Activated T-cell treated with anti-CD3 and anti-CD28 coated beads for 1 hour (primary cell): ENCODE results near the gene SMAD3.

Source experiments
- DNase-seq: peaks from one replicate; pipeline ENCODE4 v3.0.0-alpha.2; 2020; ENCODE audit warnings: low read depth

The SMAD3 gene

DNA sequence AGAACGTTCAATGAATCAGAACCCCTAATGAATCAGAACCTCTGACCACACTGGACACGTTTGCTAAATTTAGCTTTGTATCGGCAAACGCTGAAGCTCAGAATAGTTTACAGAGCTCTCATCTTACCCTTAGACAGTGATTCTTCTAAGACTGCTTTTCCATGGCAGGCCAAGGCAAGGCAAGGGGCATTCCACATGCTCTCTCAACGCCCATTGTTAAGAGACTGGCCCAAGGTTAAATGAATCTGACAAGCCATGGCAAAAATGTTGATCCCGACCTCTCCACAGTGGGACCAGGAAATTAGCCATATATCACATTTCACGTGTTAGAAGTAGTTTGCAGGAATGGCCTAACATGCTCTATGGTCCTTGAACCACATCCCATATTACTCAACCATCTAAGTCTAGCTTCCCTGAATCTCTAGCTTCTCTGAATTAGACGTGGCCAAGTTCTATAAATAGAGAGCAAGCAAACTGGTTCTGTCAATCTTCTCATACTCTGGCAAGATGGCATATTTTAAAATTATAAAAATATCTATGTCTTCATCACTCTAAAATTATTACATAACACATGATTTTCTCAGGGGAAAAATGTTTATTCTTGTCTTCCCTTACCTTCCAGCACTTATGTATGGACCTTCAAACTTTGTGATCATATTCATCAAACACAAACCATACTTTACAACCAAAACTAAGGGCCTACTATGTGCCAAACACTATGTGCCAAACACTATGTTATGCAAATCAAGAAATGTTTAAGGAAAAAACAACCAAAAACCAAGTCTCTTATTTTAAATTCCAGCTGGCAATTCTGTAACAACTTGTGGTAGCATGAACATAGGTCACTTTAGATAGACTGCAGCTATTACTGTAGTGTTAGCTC is 134.7 kb downstream of the SMAD3 start:
- DNase-seq = no peak

DNA sequence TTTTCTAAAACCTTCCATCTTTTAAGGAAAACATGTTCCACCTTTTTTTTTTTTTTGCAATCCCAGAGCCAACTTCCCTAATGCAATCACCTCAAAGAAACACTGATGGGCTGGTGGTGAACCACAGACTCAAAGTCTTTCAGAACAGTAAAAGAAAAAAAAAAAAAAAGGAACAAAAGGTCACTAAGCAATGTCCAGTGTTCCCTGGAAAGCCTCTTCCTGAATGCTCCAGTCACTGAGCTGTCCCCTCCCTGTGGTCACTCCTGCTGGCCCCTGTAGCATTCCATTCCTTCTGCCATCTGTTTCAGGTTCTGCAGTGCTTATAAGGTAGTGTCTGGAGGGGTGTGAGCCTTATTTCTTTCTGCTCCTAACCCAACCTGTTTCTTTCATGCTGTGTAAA is 135.7 kb downstream of the SMAD3 start:
- no peak for DNase-seq

GRCh38 chr15:67202091-67202490 is 136.7 kb downstream of the SMAD3 start:
- DNase-seq = no peak

DNA sequence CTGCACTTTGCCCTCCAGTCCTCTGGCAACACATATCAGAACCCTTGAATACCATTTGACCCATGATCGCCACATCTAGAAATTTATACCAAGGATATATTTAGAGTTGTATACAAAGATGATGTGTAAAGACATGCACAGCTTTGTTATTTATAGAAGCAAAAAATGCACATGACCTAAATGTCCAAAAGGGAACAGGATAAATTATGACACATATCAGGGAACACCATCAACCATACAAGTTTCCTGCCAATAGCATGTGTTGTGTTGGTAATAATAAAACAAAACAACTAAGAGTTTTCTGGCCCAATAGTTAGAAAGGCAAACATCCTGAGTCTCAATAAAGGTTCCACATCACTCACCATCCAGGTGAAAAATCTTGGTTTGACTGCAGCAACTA is 137.6 kb downstream of the SMAD3 start:
- DNase-seq = no peak

DNA sequence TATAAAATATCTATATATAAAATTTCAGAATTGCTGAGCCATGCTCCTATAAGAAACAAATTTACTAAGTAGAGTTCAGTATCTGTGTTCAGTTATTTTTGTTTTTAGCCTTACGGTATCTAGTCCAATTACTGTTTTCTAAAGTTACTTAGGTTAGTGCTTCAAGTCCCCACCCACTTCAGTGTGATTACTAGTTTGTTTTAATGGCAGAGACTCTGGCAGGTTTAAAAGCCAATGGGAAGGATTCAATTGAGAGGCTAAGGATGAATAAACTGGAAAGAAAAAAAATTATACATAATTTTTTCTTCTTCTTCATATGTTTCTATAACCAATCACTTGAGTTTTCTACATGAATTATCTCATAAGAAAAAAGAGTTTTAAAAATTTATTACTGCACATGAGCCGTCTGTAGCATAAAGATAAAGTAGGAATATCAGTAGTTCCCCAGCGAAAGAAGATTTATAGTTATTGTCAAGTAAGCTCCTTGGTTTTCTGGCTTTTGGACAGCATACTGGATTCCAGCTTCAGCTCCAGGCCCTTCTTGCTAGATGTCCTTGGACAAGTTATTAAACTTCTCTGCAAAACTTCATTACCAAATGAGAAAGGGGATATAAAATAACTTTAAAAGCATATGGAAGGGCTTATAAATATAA is 142.3 kb downstream of the SMAD3 start:
- no peak for DNase-seq

GRCh38 chr15:67208396-67208795 is 143.0 kb downstream of the SMAD3 start:
- no peak for DNase-seq

DNA sequence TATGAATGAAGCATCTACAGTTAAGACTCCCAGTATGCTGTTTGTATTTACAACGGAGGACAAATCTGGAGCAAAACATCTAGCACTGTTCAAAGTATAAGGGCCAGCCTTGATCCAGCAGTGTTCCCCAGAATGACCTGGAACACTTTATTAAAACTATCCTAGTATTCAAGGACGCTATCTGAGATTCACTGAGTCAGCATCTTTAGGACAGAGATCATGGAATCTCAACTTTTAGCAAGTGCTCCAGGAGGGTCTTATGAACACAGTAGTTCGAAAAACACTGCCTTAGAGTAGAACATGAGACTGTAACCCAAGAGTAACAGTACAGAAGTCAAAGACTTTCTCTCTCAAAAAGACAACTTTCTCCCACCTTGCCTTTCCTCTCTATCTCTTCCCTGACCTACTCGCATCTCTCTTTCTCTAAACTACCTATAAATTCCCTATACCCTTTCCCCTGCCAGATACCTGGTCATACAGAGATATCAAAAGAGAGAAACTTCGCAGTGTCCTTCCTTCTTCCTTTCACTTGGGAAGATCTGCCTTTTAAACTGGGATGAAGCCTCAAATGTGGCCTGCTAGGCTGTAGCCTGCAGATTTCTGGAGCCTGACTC is 145.3 kb downstream of the SMAD3 start:
- no peak for DNase-seq

- DNase-seq = no peak
Measured at GRCh38 chr15:67212684-67213367, 147.4 kb downstream of the SMAD3 start.

DNA sequence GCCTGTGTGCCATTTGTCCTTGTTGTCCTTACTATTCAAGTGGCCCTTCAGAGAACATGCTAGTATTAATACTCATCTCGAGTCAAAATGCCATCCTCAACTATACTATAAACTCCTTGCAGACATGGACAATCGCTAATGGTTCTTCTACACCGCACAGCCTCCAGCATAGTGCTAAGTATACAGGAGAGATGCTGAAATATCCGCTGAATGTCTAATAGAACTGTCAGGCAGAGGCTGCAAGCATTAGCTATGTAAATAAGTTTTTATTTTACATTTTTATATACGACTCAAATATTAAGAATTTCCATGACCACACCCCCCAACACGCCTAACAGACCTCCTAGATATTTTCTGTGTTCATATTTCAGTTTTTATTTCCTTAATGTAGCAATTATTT is 149.7 kb downstream of the SMAD3 start:
- DNase-seq = no peak

DNA sequence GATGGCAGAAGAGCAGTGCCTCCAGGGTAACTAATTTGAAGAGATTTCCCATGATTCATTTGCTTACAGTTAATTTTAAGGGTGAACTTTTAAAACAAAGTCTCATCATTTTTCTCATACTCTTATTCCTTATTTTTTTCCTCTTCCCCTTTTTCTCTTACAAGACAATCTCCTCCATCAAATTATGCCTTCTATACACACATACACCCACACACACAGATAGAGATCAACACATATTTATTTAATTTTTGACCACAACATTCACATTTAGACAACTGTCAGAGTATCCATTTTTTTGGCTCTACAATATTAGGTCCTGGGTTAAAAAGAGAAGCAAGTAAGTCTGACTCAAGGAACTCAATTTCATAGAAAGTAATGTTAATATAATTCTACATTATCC is 151.5 kb downstream of the SMAD3 start:
- DNase-seq = no peak

GRCh38 chr15:67218428-67218827 is 153.0 kb downstream of the SMAD3 start:
- DNase-seq = no peak

GRCh38 chr15:67219288-67219687 is 153.9 kb downstream of the SMAD3 start:
- DNase-seq = no peak

DNA sequence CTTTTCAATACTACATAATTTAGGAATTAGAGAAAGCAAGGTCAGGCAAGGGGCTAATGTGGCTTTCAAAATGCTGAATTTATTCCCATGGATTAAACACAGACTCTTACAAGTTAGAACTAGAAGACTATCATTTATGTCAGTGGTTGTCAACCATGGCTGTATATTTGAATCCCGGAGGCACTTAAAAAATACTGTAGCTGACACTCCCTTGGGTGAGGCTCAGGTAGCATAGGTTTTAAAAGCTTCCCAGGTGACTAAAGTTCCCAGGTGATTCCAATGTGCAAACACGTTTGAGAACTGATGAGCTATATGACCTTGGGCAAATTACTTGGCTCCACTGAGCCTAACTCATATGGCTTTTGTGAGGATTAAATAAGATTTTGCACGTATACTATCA is 159.5 kb downstream of the SMAD3 start:
- no peak for DNase-seq

DNA sequence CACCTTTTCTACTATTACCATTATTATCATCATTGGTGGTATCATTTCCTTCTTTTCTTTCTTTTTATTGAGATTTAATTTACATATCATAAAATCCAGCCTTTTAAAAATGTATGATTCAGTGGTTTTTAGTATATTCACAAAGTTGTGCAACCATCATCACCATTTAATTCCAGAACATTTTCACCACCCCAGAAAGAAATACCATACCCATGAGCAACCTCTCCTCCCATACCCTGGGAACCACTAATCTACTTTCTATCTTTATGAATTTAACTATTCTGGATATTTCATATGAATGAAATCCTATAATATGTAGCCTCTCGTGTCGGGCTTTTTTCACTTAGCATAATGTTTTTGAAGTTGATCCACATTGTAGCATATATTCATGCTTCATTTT is 159.9 kb downstream of the SMAD3 start:
- DNase-seq = no peak

DNA sequence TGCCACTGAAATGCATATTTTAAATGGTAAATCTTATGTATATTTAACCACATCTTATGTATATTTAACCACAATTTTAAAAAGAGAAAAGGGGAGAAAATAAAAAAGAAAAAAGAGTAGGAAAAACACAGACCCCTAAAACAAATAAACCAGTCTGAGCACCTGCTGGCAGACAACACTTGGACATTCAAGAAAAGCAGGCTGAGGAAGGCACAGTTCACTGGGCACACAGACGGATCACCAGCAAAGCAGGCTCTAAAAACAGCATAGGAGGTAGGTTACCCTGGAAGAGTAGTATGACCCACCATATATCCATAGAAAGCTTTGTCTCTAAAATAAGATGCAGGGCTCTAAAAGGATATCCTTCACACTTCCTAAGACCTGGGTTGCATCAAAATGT is 162.0 kb downstream of the SMAD3 start:
- DNase-seq = no peak

DNA sequence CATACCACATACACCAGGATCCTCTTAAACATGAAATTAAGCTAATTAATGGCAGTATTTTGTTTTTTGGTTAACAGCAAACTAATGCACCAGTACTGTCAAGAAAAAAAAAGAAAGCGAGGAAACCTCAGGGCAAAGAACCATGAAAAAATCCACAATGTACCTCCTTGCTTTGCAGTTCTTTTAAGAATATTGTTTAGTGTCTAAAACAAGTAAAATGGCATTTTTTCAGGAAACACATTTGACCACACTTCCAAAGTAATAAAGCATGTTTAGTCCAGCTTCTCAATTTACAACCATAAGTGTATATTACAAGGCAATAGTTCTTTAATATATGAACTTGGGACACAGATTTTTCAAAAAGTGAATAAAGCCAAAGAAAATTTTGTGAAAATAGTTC is 162.4 kb downstream of the SMAD3 start:
- no peak for DNase-seq

DNA sequence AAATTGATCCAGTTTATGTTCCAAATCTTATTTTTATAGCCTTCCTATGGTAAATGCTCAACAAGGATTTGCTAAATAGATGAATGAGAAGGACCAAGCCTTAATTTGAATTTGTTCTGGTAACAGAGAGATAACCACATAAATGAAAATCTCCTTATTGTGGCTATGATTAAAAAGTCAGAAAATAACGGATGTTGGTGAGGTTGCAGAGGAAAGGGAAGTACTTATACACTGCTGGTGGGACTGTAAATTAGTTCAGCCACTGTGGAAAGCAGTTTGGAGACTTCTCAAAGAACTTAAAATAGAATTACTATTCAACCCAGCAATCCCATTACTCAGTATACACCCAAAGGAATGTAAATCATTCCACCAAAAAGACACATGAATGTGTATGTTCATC is 162.9 kb downstream of the SMAD3 start:
- DNase-seq = no peak

DNA sequence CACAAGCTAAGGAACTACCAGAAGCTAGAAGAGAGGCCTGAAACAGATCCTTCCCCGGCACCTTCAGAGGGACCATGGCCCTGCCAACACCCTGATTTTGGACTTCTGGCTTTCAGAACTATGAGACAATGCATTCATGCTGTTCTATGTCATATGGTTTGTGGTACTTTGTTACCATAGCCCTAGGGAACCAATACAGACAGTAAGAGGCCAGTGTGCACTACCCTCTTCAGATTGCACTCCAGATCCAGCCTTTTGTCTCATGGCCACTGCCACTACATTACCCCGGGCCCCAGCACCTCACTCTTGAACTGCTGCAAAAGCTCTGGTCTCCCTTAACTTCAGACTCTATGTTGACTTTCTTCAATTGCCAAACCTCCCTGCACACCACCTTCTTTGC is 165.1 kb downstream of the SMAD3 start:
- DNase-seq = no peak

- DNase-seq = no peak
Measured at GRCh38 chr15:67232591-67232990, 167.2 kb downstream of the SMAD3 start.

- peak; percentile 5 for DNase-seq
Measured at GRCh38 chr15:67240235-67241131, 175.1 kb downstream of the SMAD3 start.

DNA sequence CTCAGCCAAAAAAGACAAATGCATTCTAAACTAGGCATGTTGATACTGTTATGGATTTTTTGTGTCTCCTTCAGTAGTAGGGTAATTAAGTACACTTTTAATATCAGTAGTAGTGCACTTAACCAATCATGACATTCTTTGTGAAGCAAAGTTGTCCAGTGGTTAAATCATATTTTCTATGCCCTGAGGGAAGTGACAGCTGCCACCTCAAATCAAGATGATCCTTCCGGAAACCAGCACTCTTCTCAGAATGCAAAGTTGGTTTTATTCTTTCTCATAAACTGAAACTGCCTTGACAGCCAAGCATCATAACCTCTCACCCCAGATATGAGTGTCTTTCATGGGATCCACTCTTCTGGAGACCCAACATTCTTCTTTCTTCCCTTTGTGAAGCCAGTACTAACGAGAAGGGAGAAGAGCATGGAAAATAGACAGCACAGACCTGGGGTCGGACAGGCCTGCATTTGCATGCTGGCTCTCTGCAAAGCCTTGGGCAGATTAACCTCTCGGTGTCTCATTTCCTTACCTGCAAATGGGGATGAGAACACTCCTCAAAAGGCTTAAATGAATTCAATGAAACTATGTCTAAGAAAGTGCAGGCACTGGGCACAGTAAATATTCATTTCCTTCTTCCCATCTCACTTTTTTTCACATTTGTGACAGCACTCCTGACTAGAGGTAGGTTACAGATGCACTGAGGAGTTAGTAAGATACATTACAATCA is 175.9 kb downstream of the SMAD3 start:
- no peak for DNase-seq
